HG03103 (cell line): ENCODE results near the gene PSMD9.
"Not testable (repeated sequence)": the region's sequence is repeated elsewhere in the genome, so short reads cannot be mapped to it uniquely, and the experiment has no call there.

Source experiments
- ATAC-seq: cut with Tn5 transposase; IDR thresholded peaks from one replicate; pipeline ENCODE4 v1.9.1; 2021; ENCODE audit warnings: low read depth; ENCODE audit not compliant: unreplicated experiment

PSMD9 gene

GRCh38 chr12:121872546-121873215 lies 15.9 kb upstream of the PSMD9 start:
- ATAC-seq = no peak

GRCh38 chr12:121873216-121873569 lies 15.4 kb upstream of the PSMD9 start:
- ATAC-seq = no peak

GRCh38 chr12:121874071-121874470 lies 14.5 kb upstream of the PSMD9 start:
- no peak for ATAC-seq

DNA sequence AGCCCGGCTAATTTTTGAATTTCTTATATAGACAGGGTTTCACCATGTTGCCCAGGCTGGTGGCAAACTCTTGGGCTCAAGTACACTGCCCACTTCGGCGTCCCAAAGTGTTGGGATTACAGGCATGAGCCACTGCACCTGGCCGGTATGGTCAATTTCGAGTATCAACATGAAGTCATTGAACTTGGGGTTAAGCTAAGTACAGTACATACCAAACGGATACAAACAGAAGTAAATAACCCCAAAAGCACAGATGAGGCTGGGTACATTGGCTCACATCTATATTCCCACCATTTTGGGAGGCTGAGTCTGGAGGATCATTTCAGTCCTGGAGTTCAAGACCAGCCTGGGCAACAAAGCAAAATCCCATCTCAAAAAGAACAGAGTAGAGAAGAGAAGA lies 13.0 kb upstream of the PSMD9 start:
- no peak for ATAC-seq

DNA sequence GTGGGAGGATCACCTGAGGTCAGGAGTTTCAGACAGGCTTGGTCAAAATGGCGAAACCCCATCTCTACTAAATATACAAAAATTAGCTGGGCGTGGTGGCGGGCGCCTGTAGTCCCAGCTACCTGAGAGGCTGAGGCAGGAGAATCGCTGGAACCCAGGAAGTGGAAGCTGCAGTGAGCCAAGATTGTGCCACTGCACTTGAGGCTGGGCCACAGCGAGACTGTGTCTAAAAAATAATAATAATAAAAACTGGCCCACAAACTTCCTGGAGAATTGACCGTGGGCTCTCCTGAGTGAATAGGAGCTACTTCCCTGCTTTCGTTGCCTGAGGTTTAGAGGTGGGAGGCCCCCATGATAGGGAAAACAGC lies 12.5 kb upstream of the PSMD9 start:
- ATAC-seq = not testable (repeated sequence)

- ATAC-seq = no peak
Observed at GRCh38 chr12:121883315-121883660, 5.3 kb upstream of the PSMD9 start.

GRCh38 chr12:121885129-121885528 lies 3.5 kb upstream of the PSMD9 start:
- ATAC-seq = not testable (repeated sequence)

DNA sequence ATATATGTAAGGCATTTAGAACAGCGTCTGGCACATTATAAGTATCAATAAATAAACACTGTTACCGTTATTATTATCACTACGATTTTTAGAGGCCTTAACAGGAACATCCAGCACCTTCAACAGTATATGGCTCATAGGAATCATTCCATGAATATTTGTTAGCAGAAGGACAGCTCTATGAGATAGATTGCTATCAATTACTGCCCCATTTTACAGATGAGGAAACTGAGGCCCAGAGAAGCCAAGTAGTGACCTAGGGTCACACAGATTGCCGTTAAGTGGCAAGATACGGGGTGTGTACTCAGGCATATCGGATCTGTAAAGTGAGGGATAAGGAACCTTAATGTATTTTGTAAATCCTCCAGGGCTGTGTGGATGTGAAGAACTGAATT lies 510 bp upstream of the PSMD9 start:
- no peak for ATAC-seq

DNA sequence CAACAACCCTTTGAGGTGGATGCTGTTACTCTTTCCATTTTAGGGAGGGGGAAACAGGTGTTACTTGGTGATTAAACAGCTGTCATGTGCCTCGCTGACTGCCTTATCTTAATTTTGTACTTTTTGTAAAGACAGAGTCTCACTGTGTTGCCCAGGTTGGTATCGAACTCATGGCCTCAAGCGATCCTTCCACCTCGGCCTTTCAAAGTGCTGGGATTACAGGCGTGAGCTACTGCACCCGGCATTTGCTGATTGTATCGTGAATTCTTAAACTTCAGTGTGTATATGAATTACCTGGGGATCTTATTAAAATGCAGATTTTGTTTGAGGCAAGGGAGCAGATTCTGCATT lies 659 bp downstream of the PSMD9 start:
- ATAC-seq = no peak

- not testable (repeated sequence) for ATAC-seq
Observed at GRCh38 chr12:121889661-121890060, 1.1 kb downstream of the PSMD9 start.

- no peak for ATAC-seq
Observed at GRCh38 chr12:121892673-121893561, 4.3 kb downstream of the PSMD9 start.

DNA sequence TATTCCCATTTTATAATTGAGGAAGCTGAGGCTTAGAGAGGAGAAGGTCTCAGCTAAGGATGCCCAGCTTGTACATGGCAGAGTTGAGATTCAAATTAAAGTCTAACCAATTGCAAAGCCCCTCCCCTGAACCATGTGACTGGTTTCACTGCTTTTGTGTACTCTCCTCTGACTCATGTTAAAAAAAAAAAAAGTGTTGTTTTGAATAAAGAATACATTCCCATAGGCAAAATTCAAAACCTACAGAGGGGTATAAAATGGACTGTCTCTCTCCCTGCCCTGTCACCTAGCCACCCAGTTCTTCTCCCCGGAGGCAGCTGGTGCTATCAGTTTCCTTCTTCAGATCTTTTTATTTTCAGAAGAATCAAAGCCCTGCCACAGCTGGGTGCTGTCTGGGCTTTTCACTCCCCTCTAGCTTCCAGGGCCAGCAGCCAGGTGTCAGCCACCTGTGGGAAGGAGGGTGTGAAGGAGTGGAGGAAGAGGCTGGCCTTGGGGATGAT lies 5.4 kb downstream of the PSMD9 start:
- no peak for ATAC-seq

DNA sequence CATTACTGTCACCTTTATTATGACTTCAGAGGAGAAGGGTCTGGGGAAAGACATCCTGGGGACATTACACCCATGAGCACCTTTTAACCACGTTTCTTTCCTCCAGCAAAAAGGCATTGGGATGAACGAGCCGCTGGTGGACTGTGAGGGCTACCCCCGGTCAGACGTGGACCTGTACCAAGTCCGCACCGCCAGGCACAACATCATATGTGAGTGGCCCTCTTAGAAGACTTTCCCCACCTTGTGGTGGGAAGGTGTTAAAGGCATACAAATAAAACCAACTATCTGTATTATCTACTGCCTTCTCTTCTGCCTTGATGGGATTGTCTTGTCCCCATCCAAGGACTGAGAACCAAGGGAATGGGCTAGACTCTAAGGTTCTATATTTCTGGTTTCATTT lies 6.0 kb downstream of the PSMD9 start:
- ATAC-seq = no peak

DNA sequence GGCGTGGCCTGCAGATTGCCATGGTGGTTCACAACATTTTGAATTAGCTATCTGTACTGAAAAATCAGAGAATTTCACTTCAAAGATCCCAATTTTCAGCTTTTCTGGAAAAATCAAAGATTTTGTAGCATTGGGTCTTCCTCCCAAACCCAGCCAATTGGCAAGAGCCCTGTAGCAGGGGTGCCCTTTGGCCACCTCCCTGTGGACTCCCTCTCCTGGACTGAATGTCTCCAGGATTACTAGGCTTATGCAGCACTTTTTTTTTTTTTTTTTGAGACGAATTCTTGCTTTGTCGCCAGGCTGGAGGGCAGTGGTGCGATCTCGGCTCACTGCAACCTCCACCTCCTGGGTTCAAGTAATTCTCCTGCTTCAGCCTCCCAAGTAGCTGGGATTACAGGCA lies 9.7 kb downstream of the PSMD9 start:
- no peak for ATAC-seq

DNA sequence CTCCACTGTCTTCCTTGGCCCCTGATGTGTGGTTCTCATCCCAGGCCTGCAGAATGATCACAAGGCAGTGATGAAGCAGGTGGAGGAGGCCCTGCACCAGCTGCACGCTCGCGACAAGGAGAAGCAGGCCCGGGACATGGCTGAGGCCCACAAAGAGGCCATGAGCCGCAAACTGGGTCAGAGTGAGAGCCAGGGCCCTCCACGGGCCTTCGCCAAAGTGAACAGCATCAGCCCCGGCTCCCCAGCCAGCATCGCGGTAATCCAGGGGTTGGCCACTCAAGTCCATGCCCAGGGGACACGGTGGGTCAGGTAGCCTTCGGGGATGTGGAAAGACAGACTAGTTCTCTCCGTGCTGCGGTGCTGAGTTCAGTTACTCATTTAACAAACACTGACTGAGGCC lies 11.0 kb downstream of the PSMD9 start:
- ATAC-seq = no peak

DNA sequence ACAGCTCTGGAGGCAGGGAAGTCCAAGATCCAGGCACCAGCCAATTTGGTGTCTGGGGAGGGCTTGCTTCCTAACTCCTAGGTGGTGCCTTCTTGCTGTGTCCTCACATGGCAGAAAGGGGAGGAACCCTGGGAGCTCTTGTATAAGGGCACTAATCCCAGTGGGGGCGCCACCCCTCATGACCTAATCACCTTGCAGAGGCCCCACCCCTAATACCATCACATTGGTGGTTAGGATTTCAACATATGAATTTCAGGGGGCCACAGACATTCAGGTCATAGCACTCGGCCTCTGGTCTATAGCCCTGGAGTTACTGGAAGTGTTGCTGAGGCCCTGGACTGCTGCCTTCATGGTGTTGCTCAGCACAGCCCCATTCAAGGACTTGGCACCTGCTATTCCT lies 14.6 kb downstream of the PSMD9 start:
- no peak for ATAC-seq

GRCh38 chr12:121905746-121906145 lies 17.2 kb downstream of the PSMD9 start:
- ATAC-seq = no peak

DNA sequence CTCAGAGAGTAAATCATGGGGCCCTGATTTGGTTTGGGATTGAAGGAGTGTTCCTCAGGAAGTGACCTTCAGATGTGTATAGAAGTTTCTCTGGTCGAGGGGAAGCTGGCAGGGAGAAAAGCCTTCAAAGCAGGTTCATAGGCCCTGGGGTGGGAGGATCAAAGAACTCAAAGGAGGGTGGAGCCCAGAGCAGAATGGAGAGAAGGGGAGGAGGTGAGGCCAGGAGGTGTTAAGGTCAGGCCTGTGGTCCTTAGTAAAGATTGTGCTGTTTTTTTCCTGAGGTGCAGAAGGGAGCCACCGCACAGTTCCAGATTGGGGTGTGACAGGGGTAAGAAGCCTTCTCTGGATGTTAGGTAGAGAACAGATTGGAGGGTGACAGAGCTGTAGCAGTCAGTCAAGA lies 20.1 kb downstream of the PSMD9 start:
- ATAC-seq = no peak

DNA sequence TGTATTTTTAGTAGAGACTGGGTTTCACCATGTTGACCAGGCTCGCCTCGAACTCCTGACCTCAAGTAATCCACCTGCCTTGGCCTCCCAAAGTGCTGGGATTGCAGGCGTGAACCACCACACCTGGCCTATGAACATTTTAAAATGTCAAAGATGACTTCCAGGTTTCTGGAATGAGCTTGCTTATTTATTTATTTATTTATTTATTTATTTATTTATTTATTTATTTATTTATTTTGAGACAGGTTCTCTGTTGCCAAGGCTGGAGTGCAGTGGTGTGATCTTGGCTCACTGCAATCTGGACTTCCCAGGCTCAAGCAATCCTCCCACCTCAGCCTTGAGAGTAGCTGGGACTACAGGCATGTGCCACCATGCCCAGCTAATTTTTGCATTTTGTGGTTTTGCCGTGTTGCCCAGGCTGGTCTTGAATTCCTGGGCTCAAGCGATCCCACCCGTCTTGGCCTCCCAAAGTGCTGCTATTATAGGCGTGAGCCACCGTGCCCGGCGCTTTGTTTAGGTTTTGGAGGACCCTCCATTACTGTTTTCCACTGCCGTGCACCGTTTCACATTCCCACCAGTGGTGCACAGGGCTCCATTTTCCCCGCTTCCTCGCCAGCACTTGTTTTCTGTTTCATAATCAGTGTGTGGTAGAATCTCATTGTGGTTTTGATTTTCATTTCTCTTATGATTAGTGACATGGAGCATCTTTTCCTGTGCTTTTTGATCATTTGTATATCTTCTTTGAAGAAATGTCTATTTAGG lies 23.4 kb downstream of the PSMD9 start:
- no peak for ATAC-seq

- ATAC-seq = no peak
Observed at GRCh38 chr12:121915841-121916321, 27.3 kb downstream of the PSMD9 start.

- ATAC-seq = no peak
Observed at GRCh38 chr12:121916719-121917118, 28.1 kb downstream of the PSMD9 start.
